ENCODE measurements around the gene CFAP90.

DNA sequence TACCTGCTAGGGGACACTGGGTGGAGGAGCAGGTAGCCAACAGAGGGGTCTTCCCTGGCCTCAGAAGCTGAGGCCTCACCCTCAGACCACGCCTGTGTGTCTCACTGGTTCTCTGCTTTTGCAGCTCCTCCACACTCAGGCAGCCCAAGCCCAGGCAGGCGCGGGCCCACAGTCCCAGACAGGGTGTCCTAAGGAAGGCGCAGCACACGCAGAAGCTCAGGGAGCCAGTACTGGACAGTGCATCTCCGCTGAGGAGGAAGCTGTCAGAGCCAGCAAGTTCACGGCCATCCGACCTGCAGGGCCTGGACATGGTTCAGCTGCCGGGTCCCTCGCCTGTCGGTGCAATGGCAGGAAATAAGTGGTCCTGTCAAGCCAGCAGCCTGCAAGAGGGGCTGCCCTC lies 25.3 kb downstream of the CFAP90 start:
- TF ChIP-seq POLR2A (IDR thresholded peaks at IDR 0.05; ENCODE audit: low read length) (no peak), CTCF (IDR thresholded peaks at IDR 0.05) (no peak), EP300 (IDR thresholded peaks at IDR 0.05) (no peak), ZFP36 (IDR thresholded peaks at IDR 0.05; ENCODE audit: borderline replicate concordance, partially characterized antibody) (no peak), PBX3 (IDR thresholded peaks at IDR 0.05) (no peak), HDAC2 (IDR thresholded peaks at IDR 0.05) (no peak), USF2 (IDR thresholded peaks at IDR 0.05) (no peak), JUNB (IDR thresholded peaks at IDR 0.05) (no peak), CHD4 (IDR thresholded peaks at IDR 0.05; ENCODE audit: borderline replicate concordance) (no peak), CHD2 (IDR thresholded peaks at IDR 0.05; ENCODE audit: low read length, partially characterized antibody) (no peak), REST (IDR thresholded peaks at IDR 0.05) (no peak), RAD21 (conservative IDR thresholded peaks at IDR 0.05 in 1 of 2, IDR thresholded peaks at IDR 0.05 in 1 of 2) (no peak)
